Mammary epithelial cell (primary cell): Measurements from ENCODE around the gene SPN.

Source experiments
- CTCF ChIP-seq, 2 donors: IDR thresholded peaks in 1 of 2; conservative IDR thresholded peaks in 1 of 2; 2 replicates each; pipeline ENCODE4 v1.5.1; 2011 to 2012; ENCODE audit warnings: inconsistent platforms in 2 of 2, low read length in 2 of 2, mild to moderate bottlenecking in 2 of 2, control low read depth in 1 of 2, low read depth in 1 of 2; ENCODE audit not compliant: insufficient read depth in 1 of 2; ENCODE audit errors: extremely low read depth in 1 of 2
- EZH2 ChIP-seq: IDR thresholded peaks from 2 replicates; pipeline ENCODE4 v1.6.1; 2012; ENCODE audit warnings: low read length, inconsistent platforms, borderline replicate concordance

- no peak for TF ChIP-seq CTCF (conservative IDR thresholded peaks at IDR 0.05 in 1 of 2, IDR thresholded peaks at IDR 0.05 in 1 of 2; ENCODE audit: extremely low read depth in 1 of 2, insufficient read depth in 1 of 2, low read depth in 1 of 2, low read length in 2 of 2)
- TF ChIP-seq EZH2 = no peak
Observed at GRCh38 chr16:29714972-29715371, 51.9 kb downstream of the SPN start.
